Measurements from ENCODE around the gene NKIRAS1.

NKIRAS1 gene

DNA sequence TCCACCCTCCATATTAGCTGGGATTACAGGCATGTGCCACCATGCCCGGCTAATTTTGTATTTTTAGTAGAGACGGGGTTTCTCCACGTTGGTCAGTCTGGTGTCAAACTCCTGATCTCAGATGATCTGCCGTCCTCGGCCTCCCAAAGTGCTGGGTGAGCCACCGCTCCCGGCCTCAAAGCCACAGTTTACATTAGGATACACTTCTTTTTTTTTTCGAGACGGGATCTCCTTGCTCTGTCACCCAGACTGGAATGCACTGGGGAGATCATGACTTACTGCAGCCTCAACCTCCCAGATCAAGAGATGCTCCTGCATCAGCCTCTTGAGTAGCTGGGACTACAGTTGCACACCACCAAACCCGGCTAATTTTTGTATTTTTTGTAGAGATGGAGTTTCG lies 25.8 kb upstream of the NKIRAS1 start:
- H3K4me3 ChIP-seq (ENCODE audit: low read depth, low read length), result no peak overlapping the region
- DNase-seq (ENCODE audit: low read depth), result no peak
- TF ChIP-seq, protein P1, sequence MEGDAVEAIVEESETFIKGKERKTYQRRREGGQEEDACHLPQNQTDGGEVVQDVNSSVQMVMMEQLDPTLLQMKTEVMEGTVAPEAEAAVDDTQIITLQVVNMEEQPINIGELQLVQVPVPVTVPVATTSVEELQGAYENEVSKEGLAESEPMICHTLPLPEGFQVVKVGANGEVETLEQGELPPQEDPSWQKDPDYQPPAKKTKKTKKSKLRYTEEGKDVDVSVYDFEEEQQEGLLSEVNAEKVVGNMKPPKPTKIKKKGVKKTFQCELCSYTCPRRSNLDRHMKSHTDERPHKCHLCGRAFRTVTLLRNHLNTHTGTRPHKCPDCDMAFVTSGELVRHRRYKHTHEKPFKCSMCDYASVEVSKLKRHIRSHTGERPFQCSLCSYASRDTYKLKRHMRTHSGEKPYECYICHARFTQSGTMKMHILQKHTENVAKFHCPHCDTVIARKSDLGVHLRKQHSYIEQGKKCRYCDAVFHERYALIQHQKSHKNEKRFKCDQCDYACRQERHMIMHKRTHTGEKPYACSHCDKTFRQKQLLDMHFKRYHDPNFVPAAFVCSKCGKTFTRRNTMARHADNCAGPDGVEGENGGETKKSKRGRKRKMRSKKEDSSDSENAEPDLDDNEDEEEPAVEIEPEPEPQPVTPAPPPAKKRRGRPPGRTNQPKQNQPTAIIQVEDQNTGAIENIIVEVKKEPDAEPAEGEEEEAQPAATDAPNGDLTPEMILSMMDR (IDR thresholded peaks at IDR 0.05; ENCODE audit: low read depth, low read length, missing control alignments), result no peak
- in situ Hi-C loops (cut with HindIII; ENCODE audit: low sequenced_read_pairs), result no loop called here

DNA sequence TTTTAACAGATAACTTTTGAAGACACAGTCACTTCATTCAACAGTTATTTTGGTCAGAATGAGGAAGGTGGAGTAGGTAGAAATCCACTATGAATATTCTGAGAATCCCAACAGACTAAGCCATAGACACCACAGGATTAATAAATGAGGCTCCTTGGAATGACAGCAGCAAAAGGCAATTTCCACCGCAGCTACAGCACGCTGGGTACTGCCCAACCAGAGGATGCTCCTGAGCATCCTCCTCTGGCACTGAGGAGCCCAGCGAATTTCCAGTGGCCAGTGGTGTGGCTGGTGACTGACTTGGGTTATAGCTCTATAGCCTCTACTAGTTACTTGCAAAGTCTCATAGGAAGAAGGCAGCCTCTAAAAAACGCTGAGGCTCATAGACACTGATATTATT lies 24.6 kb upstream of the NKIRAS1 start:
- in situ Hi-C loops (cut with HindIII; ENCODE audit: low sequenced_read_pairs), result no loop called here
- no peak for DNase-seq (ENCODE audit: low read depth)
- TF ChIP-seq, protein P1 (IDR thresholded peaks at IDR 0.05; ENCODE audit: low read depth, low read length, missing control alignments), result no peak
- H3K4me3 ChIP-seq (ENCODE audit: low read depth, low read length), result no peak overlapping the region

DNA sequence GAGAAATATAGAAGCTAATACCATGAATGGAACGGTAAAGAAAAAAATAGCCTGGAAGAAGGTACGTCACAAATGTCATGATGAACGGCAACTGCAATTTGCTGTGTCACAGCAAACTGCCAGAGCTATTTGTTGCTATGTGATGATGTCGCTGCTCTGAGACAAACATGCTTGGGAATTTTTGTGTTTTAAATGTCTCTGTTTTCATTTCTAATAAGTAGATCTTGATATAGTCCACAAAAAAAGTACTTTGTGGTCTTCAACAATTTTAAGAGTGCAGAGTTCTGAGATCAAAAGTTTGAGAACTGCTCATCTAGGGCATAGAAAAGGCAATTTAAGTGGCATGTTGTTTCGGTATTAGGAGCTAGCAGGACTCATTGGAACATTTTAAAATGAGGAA lies 24.0 kb upstream of the NKIRAS1 start:
- no peak overlapping the region for H3K4me3 ChIP-seq (ENCODE audit: low read depth, low read length)
- no peak for DNase-seq (ENCODE audit: low read depth)
- in situ Hi-C loops (cut with HindIII; ENCODE audit: low sequenced_read_pairs), result no loop called here
- TF ChIP-seq, protein P1 (IDR thresholded peaks at IDR 0.05; ENCODE audit: low read depth, low read length, missing control alignments), result no peak

DNA sequence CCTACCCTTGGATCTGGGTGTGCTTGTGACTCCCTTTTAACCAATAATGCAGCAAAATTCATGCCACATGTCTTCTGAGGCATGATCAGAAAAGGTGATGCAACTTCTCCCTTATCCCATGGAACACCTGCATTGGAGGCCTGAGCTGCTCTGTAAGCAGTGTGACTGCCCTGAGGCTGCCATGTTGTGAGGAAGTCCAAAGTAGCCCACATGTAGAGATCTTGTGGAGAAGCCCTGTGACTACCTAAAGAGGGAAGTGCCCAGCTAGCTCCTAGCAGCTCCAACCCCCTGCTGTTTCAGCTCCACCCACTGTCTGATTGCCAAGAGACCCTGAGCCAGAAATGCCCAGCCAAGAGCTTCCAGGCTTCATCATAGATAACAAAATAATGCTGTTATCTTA lies 21.9 kb upstream of the NKIRAS1 start:
- TF ChIP-seq, protein P1 (IDR thresholded peaks at IDR 0.05; ENCODE audit: low read depth, low read length, missing control alignments), result no peak
- DNase-seq (ENCODE audit: low read depth), result no peak
- in situ Hi-C loops (cut with HindIII; ENCODE audit: low sequenced_read_pairs), result no loop called here
- no peak overlapping the region for H3K4me3 ChIP-seq (ENCODE audit: low read depth, low read length)

DNA sequence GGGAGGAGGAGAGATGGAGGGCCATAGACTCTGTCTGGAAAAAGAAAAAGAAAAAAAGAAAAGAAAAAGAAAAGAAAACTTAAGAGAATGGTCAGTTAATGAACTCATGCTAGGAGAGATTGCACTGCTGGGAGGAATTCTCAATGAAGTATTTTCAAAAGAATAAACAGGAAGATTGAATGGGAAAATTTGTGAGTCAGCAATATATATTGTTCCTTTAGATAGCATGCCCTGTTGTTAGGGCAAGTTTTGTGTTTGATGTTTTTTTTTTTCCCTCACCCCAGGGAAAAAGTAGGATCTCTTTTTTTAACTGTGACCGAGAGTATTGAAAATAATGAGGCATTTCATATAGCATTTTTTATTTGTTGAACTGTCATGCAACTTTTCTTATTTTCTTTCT lies 20.5 kb upstream of the NKIRAS1 start:
- TF ChIP-seq, protein P1 (IDR thresholded peaks at IDR 0.05; ENCODE audit: low read depth, low read length, missing control alignments), result no peak
- in situ Hi-C loops (cut with HindIII; ENCODE audit: low sequenced_read_pairs), result no loop called here
- DNase-seq (ENCODE audit: low read depth), result no peak
- no peak overlapping the region for H3K4me3 ChIP-seq (ENCODE audit: low read depth, low read length)

DNA sequence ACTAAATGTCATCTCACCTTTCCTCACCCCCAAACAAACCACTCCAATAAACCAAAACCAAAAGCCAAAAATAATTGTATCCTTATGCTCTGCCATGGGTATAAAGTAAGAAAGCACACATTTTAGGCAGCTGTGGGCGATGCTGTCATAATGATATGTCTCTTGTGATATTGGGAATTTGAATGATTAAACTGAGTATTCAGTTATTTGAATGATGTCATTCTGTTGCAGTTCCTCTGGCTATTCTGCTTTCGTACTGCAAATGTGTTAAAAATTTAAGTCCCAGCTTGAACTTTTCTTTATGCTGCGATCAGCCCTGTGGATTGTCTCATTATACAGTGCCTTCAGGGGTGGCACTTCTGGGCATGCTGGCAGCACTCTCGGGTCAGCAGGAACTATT lies 17.5 kb upstream of the NKIRAS1 start:
- DNase-seq (ENCODE audit: low read depth), result no peak
- in situ Hi-C loops (cut with HindIII; ENCODE audit: low sequenced_read_pairs), result no loop called here
- TF ChIP-seq, protein P1 (IDR thresholded peaks at IDR 0.05; ENCODE audit: low read depth, low read length, missing control alignments), result no peak
- H3K4me3 ChIP-seq (ENCODE audit: low read depth, low read length), result no peak overlapping the region

DNA sequence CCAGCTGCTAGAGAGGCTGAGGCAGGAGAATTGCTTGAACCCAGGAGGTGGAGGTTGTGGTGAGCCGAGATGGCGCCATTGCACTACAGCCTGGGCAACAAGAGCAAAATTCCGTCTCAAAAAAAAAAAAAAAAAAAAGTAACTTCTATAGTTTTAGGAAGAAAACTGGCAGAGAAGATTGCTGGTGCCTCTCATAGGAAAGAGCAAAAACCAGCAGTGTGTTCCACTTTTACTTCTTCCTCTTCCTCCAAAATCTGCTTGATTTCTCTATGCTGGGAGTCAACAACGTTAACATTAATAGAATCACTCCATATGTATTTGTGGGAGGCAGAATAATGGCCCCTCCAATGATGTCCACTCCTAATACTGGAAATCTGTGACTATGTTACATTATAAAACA lies 15.8 kb upstream of the NKIRAS1 start:
- in situ Hi-C loops (cut with HindIII; ENCODE audit: low sequenced_read_pairs), result no loop called here

More for the DNA sequence above, 15.8 kb upstream of the NKIRAS1 start:
- no peak overlapping the region for H3K4me3 ChIP-seq (ENCODE audit: low read depth, low read length)
- no peak for DNase-seq (ENCODE audit: low read depth)
- TF ChIP-seq, protein P1 (IDR thresholded peaks at IDR 0.05; ENCODE audit: low read depth, low read length, missing control alignments), result no peak

Measured in astrocyte of the cerebellum (primary cell).